ENCODE data around the gene FAM240A. TPM values are rescaled to one million over a fixed set of nuclear protein-coding genes. Genes with fewer than 3 reads are reported as not detected.

The FAM240A gene
- total RNA-seq, 1 donor from 2014 or later: not detected

- Histone ChIP-seq H3F3A (ENCODE audit: low read depth) (no peaks in the 10 kb centered on the region), H3K27ac (no peak overlapping the region), H4K20me1 (ENCODE audit: low read depth) (no peaks in the 10 kb centered on the region), H2AFZ (replicated peaks) (no peak overlapping the region), H3K9ac (no peak overlapping the region), H3K27me3 (no peaks in the 10 kb centered on the region), H3K79me2 (ENCODE audit: low read depth) (no peaks in the 10 kb centered on the region), H3K4me3 (no peak overlapping the region), H3K4me2 (no peak overlapping the region), H3K36me3 (no peaks in the 10 kb centered on the region), H3K4me1 (no peaks in the 10 kb centered on the region), H3K9me3 (ENCODE audit: low read depth) (no peaks in the 10 kb centered on the region)
- Mint-ChIP-seq H3K27me3 (ENCODE audit: insufficient read depth, low read depth) (peaks cover 2% of the 10 kb centered on the region), H3K9me3 (peaks cover 12% of the 10 kb centered on the region), H3K36me3 (no peaks in the 10 kb centered on the region), H3K4me1 (no peaks in the 10 kb centered on the region), H3K4me3 (no peak overlapping the region), H3K27ac (no peak overlapping the region)
- TF ChIP-seq CTCF (IDR thresholded peaks at IDR 0.05): no peak
- no peak for DNase-seq (ENCODE audit: low spot score)
These were observed 28.6 kb downstream of the FAM240A start for GRCh38 chr3:46640927-46641326.

GRCh38 chr3:46642971-46643370 lies 30.6 kb downstream of the FAM240A start:
- no peaks in the 10 kb centered on the region for H3K36me3 Mint-ChIP-seq
- Histone ChIP-seq H2AFZ (replicated peaks) (no peak overlapping the region), H3K27me3 (no peaks in the 10 kb centered on the region), H3K9ac (no peak overlapping the region), H3K4me3 (no peak overlapping the region), H3K4me2 (no peak overlapping the region), H3K27ac (no peak overlapping the region), H3K9me3 (ENCODE audit: low read depth) (no peaks in the 10 kb centered on the region), H3K79me2 (ENCODE audit: low read depth) (no peaks in the 10 kb centered on the region), H3F3A (ENCODE audit: low read depth) (no peaks in the 10 kb centered on the region), H4K20me1 (ENCODE audit: low read depth) (no peaks in the 10 kb centered on the region), H3K4me1 (no peaks in the 10 kb centered on the region), H3K36me3 (no peaks in the 10 kb centered on the region)
- H3K4me1 Mint-ChIP-seq: no peaks in the 10 kb centered on the region
- TF ChIP-seq CTCF (IDR thresholded peaks at IDR 0.05): no peak
- TF ChIP-seq EZH2phosphoT487 (IDR thresholded peaks at IDR 0.05): no peak
- TF ChIP-seq EZH2 (IDR thresholded peaks at IDR 0.05): no peak
- no peak overlapping the region for H3K4me3 Mint-ChIP-seq
- peaks cover 2% of the 10 kb centered on the region for H3K27me3 Mint-ChIP-seq (ENCODE audit: insufficient read depth, low read depth)
- DNase-seq (ENCODE audit: low spot score): no peak
- peaks cover 12% of the 10 kb centered on the region for H3K9me3 Mint-ChIP-seq
- no peak overlapping the region for H3K27ac Mint-ChIP-seq

- no peaks in the 10 kb centered on the region for H3K79me2 ChIP-seq (ENCODE audit: low read depth)
- Mint-ChIP-seq H3K27me3 (ENCODE audit: insufficient read depth, low read depth) (peaks cover 2% of the 10 kb centered on the region), H3K4me3 (no peak overlapping the region), H3K36me3 (no peaks in the 10 kb centered on the region), H3K27ac (no peak overlapping the region), H3K4me1 (no peaks in the 10 kb centered on the region), H3K9me3 (peaks cover 17% of the 10 kb centered on the region)
- H3K4me2 ChIP-seq: no peak overlapping the region
- H3F3A ChIP-seq (ENCODE audit: low read depth): no peaks in the 10 kb centered on the region
- H3K27ac ChIP-seq: no peak overlapping the region
- no peaks in the 10 kb centered on the region for H3K4me1 ChIP-seq
- H2AFZ ChIP-seq (replicated peaks): no peak overlapping the region
- TF ChIP-seq EZH2 (IDR thresholded peaks at IDR 0.05) (no peak), CTCF (IDR thresholded peaks at IDR 0.05) (no peak), EZH2phosphoT487 (IDR thresholded peaks at IDR 0.05) (no peak)
- no peak for DNase-seq (ENCODE audit: low spot score)
- H3K27me3 ChIP-seq: no peaks in the 10 kb centered on the region
- H3K4me3 ChIP-seq: no peak overlapping the region
- H3K9me3 ChIP-seq (ENCODE audit: low read depth): no peaks in the 10 kb centered on the region
- no peak overlapping the region for H3K9ac ChIP-seq
- no peaks in the 10 kb centered on the region for H4K20me1 ChIP-seq (ENCODE audit: low read depth)
- H3K36me3 ChIP-seq: no peaks in the 10 kb centered on the region
These were observed 31.4 kb downstream of the FAM240A start for GRCh38 chr3:46643701-46644100.

GRCh38 chr3:46646700-46647099 lies 34.4 kb downstream of the FAM240A start:
- no peak overlapping the region for H3K9ac ChIP-seq
- H3K4me3 ChIP-seq: no peak overlapping the region
- no peaks in the 10 kb centered on the region for H3F3A ChIP-seq (ENCODE audit: low read depth)
- no peaks in the 10 kb centered on the region for H4K20me1 ChIP-seq (ENCODE audit: low read depth)
- H3K4me2 ChIP-seq: no peak overlapping the region
- no peaks in the 10 kb centered on the region for H3K4me1 ChIP-seq
- H3K27me3 ChIP-seq: no peaks in the 10 kb centered on the region
- H2AFZ ChIP-seq (replicated peaks): no peak overlapping the region
- no peak overlapping the region for H3K27ac Mint-ChIP-seq
- H3K79me2 ChIP-seq (ENCODE audit: low read depth): no peaks in the 10 kb centered on the region
- no peaks in the 10 kb centered on the region for H3K36me3 Mint-ChIP-seq
- no peak for TF ChIP-seq EZH2 (IDR thresholded peaks at IDR 0.05)
- TF ChIP-seq CTCF (IDR thresholded peaks at IDR 0.05): no peak
- TF ChIP-seq EZH2phosphoT487 (IDR thresholded peaks at IDR 0.05): no peak
- no peak for DNase-seq (ENCODE audit: low spot score)
- peaks cover 2% of the 10 kb centered on the region for H3K27me3 Mint-ChIP-seq (ENCODE audit: insufficient read depth, low read depth)
- peaks cover 10% of the 10 kb centered on the region for H3K9me3 Mint-ChIP-seq
- no peak overlapping the region for H3K4me3 Mint-ChIP-seq
- H3K9me3 ChIP-seq (ENCODE audit: low read depth): no peaks in the 10 kb centered on the region
- no peak overlapping the region for H3K27ac ChIP-seq
- H3K4me1 Mint-ChIP-seq: no peaks in the 10 kb centered on the region
- H3K36me3 ChIP-seq: no peaks in the 10 kb centered on the region
